Stimulated activated CD8-positive, alpha-beta memory T cell treated with anti-CD3 and anti-CD28 coated beads, Interleukin-7, amount 100 ng/mL, for 4 hours (primary cell): ENCODE data around the gene ASXL3.

Source experiments
- DNase-seq, 2 donors: peaks; one replicate each; pipeline ENCODE4 v3.0.0-alpha.2; 2020; ENCODE audit warnings: low read depth in 2 of 2

The ASXL3 gene

DNA sequence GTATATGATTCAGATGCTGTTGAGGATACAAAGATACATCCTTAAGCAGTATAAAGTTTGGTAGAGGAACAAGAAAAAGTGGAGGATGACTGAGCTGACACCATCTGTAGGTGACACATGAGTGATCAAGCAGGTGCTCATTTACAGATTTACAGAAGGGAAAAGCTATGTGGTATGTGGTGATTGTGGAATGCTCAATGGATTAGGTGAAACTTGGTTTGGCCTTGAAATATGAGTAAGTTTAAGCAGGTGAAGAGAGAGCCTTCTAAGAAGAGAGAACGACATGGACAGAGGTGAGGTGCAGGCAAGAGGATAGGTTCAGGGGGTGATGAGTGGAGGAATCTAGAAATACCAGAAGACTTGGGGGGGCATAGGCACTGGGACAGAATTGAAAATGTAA lies 5.9 kb downstream of the ASXL3 start:
- no peak for DNase-seq

DNA sequence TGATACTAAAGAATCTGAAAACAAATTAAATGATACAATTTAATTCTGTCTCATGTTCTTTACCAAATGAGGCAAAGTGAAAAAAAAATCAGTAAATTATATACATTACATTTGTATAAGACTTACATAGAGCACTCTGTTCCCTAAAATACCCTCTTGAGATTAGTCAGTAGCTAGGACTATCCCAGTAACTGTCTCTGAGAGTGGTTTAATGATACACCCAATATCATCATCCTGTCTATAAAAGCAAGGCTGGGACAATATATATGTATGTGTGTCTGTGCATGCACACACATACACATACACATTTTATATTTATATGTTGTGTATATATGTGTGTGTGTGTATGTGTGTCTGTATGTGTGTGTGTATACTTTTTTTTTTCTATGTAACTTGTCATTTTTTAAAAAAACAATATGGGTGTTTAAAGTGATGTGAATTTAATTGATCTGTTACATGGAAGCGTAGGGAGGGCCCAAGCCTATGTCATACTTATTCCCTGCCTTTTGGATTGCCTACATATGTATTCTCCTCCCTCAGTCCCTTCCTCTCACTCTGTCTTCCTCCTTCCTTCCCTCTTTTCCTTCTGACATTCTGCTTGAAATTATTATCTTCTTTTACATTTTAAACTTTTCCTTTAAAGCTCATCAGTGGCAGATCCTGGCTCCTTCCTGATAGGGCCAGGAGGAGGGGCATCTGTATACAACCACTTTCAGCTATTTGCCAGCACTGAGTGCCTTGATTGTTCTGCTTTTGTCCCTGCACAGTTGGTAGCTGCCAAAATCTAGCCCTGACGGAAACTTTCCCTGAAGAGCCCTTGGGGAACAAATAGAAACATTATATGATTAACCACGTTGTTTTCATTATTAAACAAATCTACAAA lies 6.8 kb downstream of the ASXL3 start:
- no peak for DNase-seq

DNA sequence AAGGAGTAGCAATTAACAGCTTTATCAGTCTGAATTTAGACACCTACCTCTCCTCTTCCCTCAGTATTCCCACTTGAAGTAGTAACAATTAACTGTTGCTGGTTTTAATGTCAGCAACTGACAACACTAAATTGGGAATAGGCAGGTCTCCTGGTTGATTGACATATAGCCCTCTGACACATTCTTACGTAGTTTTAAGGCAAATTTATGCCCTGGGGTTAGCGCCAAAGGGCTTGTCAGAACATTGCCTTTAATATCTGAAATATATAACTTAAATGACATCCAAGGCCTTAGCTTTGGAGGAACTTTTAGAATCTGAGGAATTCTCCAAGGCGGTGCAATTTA lies 7.4 kb downstream of the ASXL3 start:
- DNase-seq = no peak

DNA sequence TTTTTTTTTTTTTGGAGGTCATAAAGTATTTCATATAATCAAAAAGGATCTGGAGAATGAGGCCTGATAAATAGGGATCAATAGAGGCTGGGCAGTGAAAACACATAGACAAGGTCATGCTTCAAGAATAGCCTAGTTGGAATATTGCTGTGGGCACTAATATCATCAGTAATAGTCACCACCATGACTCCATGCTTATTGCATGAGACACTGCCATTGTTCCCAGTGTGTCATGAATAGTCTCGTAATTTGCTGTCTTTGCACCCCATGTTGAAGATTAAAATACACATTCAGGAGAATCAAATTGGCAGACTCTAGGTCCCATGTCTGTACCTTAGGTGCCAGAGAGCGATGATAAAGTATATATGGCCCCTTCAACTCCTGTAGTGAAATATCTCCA lies 10.3 kb downstream of the ASXL3 start:
- no peak for DNase-seq

DNA sequence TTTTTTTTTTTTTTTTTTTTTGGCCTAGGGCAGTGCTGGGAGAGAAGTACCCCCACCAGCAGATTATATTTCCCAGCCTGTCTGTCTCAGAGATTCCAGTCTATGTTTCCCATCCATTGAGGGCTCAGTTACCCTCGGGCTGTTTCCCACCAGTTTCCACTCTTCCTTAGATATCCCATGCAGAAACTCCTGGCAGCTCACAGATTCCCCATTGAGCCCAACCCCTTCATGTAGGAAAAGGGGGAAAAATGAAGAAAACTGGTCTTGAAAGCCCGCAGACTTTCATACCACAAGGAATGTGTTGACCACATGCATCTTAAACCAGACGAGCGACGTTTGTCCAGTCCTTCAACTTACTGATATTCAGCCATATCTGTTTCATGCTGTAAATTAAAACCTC lies 15.2 kb downstream of the ASXL3 start:
- no peak for DNase-seq

DNA sequence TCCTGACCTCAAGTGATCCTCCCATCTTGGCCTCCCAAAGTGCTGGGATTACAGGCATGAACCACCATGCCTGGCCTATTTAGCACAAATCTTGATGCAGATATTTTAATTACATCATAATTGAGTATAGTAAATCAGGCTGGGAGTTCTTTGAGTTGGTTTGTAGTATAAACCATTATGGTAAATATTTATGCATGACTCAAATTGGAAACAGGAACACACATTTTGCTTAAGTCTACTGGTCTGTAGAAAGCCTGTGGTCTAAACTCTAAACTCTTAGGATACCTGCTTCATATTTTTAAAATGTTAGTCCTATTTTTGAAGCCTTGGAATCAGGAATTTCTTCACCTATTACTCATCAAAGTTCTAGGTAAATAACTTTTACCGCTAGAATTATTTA lies 16.8 kb downstream of the ASXL3 start:
- no peak for DNase-seq

DNA sequence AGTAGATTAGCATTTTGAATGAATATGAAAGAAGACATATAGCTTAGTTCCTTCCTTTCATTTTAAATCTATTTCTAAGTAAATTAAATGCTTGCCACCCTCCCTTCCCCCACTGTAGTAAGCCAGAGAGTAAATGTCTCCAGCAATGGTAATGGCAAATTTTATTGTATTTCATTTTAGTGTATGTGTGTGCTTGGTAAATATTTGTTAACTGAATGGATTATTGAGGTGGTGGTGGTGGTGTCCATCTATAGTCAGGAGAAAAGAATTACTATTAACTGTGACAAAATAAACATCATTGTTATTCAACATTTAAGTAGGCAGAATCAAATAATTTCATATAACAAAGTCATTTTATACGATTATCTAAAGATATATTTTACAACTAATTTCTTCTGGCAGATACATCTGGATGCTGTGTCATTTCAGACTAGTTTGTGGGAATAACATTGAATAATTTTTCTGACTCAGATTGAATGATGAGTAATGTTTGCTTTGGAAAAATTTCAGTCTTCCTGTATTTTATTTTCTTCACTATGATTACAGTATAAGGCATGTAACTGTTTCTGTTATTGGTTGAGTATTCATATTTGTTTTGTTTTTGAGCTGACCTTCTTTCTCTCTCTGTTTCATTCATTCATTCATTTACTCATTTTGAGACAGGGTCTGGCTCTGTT lies 18.3 kb downstream of the ASXL3 start:
- no peak for DNase-seq

DNA sequence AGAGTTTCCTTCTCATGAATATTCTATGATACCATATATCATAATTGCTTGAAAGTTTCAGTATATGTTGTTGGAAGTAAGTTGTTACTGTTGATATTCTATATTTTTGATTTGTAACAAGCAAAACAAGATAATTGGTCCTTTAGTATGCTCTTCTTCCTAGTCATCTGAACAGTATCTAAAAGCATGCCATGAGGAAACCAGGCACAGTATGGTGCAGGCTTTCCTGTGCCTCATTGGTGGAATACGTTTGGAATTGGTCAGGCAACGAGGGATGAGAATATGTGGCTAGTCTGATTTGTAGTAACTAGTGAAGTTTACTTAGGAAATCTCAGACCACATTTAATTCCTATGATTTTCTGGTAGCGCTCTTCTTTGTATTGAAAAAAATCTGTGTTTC lies 22.8 kb downstream of the ASXL3 start:
- DNase-seq = no peak

DNA sequence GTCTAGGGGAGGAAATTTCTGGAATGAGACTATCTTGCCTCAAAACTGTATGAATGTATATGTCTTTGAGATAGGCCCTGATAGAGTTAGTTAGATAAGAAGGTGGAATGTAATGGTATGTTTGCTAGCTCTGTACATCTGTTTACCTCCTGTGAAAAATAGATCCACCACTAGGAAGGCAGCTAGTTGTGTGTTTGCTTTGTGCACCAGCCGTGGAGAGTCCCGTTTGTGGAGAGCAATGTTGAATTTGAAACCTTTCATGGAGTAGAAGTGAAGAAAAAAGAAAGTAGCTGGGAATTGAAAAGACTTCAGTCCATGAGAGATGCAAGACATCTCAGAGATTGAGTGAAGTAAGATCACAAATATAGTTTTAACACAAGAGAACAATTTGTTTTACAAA lies 25.4 kb downstream of the ASXL3 start:
- DNase-seq = no peak

DNA sequence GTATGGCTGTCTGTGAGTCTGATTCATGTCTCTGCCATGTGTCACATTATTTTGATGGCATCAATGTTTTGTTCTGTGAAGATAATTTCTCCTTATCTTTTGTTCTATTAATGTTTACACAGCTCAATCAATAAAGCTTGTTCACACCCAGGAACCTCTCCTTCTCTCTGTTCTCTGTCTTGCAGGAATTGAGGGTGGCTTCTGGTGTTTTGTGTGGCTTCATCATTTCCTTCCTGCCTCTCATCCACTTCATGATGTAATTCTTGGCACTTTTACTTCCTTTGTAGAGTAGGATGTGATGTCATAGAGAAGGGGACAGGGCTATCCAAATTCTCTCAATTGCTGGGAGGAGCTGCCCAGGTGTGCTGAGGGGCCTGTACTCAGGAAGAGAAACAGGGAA lies 27.2 kb downstream of the ASXL3 start:
- no peak for DNase-seq

DNA sequence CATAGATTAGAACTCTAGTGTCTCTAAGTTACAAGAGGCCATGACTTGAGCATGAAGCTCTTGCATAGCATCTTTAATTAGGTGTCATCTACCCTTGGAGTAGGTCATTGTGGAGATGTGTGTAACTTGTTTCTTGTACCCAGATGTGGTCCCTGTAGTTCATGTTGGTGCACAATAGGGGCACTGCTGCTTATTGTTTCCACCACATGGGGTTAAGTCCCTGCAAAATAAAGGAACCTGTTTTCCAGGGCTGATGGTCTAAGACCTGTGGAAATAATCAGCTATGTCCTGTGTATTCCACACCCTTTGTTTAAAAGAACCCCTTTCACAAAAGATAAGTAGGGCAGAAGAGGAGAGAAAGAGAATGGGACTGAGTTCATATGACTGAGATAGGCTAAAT lies 28.6 kb downstream of the ASXL3 start:
- no peak for DNase-seq

DNA sequence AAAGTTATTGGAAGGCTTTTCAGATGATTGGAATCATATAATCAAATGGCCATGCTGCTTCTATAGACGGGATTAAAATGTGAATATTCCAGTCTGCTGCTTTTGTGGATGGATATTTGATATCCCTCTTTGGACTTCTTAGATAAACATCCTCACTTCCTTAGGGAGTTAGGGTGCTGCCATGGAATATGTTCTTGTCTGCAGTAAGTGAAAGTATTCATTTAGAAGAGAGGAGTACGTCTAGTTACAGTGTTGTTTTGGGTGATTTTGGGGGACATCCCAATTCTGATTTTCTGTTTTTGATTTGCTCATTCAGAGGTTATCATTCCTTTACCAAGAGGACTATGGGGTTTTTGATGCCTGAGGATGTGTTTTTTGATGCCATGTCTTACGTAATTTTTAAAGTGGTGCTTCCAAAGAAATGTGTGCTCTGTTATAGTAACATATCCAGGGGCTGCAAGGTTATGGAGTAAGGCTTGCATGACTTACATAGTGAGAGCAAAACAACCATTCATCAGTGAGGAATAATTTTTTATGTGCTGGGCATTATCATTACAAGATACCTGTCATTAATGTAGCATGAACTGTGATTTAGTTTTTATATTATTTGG lies 33.6 kb downstream of the ASXL3 start:
- DNase-seq = no peak

DNA sequence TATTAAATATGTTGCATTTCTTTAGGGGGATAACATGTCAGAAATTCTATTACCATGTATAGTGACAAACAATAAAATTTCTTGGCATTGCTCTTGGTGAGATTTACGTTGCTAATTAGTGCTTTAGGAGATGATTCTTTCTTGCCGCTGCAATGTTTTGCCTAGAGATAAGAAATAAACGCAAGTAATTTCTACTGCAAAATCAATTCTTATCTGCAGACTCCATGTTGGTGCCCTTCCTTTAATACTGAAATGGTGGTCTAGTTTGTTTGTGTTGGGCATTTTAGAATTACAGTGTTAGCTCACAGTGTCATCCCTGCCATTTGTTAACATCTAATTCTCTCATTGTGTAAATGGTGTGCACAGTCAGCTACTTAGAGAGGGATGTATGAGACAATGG lies 34.6 kb downstream of the ASXL3 start:
- no peak for DNase-seq

DNA sequence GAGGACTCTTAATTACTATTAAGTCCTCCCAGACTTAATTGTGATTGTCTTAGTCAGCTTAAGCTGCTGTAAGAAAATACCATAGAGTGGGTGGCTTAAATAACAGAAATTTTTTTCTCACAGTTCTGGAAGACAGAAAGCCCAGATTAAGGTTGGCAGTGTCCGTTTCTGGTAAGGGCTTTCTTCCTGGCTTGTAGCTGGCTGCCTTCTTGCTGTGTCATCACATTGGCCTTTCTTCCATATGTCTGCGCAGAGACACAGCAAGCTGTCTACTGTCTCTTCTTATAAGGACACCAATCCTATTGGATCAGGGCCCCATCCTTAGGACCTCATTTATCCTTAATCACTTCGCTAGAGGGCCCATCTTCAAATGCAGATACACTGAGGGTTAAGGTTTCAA lies 38.5 kb downstream of the ASXL3 start:
- no peak for DNase-seq

DNA sequence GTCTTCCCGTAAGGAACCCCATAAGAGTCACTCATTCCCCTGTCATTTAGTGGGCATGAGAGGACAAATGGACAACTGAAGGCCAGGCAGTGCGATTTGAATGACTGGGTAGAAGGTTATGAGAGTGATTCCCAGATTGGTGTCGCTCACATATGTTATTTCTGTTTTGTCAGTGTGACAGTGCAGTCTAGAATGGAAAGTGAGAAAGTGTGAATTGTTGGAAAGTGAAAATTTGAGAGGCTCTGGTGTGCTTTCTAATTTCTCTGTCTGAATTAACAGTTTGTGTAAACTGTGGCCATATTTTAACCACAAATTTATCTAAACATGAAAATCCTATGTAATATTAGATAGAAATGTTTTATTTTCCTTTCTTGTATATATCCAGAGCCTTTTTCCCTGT lies 49.1 kb downstream of the ASXL3 start:
- DNase-seq = no peak

DNA sequence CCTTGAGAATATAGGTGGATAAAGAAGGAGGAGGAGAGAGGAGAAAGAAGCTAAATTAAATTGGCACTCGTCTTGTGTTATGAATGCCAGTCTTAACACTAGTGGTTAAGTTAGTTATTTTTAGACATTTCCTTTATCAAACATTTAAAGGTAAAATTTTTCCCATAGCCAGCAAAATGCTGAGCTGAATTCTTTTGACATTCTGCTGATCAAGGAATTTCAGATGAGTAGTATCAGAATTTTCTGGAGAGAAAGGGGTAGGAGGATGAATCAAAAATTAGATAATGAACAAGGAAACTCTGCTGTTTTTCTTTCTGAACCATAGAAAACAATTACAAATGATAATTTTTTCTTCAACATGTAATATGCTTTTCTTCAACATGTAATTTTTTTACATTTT lies 52.5 kb downstream of the ASXL3 start:
- no peak for DNase-seq

DNA sequence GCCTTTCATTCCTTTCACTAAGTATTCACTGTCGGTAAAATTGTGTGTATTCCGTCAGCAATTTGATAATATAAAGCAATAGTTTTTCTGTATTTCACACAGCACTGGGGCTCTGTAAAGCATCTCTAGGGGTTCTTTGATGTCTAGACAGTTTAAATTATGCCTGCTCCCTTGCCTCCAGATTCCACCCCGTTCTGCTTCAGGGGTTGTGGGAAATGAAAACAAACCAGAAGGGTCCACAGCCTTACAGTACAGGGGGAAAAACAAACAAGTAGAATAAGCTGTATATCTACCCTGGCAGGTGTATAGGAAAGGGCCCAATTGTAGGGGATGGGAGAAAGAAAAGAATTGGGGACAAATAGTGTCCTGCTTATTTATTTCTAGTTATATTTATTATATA lies 63.1 kb downstream of the ASXL3 start:
- DNase-seq = no peak

DNA sequence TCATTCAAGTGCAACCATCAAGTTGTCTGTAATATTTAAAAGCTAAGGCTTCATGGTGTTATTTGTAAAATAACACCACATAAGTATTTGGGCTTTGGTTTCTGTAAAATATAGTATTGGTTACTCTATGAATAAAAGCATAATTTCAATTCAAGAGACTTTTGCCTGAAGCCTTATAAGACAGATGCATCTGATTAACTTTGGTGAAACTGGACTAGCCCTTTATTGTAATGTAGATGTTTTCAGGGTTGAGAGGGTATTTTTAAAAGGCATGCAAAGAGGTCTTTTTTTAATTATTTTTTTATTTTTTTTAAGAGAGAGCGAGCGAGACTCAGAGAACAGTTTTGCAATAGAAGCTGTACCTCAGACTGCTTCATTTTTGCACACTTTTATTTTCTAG lies 66.5 kb downstream of the ASXL3 start:
- DNase-seq = no peak

DNA sequence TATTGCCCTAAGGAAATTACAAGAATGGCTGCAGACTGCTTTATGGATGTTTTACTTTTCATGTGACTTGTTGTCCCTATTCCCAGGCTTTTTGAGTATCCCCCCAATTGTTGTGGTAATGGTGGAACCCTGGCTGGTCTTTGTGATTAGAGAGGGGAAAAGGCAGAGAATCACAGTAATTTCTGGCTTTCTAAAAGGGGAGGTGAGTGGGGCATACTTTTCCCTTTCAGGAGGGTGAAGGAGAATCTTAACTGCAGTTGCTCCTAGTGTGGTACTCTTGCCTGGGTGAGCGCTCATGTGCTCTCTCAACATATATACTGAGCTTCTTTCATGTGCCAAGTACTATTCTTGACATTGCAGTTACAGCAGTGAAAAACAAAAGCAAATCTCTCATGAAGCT lies 69.3 kb downstream of the ASXL3 start:
- DNase-seq = no peak

DNA sequence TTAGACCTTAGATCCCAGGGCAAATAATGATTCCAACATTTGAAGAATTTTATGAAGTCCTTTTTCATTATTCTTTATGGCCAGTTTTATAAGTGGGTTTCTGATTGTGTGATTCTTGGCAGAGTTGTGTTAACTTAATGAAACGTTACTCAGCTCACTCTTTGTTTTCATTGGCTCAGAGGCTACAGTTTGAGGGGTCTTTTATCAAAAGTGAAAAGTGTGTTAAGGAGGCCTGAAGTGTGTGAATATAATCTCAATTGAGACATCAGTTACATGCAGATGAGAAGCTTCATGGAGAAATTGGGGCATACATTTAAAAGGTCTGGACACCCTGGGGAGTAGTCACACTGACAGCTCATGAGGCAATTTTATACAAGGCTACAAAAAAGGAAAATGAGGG lies 74.6 kb downstream of the ASXL3 start:
- DNase-seq = no peak

DNA sequence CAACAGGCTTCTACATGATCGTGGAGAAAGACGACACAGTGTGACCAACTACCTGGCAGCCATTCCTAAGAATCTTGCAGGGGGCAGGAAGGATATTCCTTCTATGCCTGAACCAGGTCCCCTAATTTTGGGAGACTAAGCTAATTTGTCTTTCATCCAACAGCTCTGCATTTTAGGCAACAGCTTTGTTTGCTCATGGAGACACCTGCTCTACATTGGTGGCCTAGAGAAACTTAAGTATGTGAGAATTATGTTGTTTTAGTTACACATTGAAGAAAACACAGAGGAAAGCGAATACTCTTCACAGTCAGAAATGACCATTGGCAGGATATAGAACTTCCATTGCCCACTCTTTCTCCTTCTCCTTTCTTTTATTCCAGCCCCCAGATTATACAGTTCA lies 75.2 kb downstream of the ASXL3 start:
- no peak for DNase-seq

DNA sequence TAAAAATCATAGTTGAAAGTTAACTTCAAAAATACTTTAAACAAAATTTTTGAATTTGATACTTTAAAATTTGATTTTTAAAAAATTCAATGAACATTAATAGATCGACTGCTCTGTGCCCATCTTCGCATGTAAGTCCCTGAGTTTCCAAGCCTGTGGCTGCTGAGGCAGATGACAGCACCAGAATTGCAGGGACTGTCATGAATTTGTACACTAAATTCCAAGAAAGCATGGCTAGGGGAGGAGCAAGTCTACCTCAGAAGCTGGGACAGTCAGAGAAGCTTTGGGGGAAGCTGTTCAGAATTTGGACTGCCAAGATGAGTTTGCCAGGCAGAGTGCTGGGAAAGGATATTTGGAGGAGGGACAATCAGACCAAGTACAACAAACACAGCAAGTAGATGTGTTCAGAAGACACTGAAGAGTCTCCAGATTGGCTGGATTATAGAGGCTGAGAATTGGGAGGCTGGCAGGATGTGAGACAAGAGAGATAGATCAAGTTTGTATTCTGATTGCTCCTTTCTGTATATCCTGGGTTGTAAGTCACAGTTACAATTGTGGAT lies 79.0 kb downstream of the ASXL3 start:
- no peak for DNase-seq
